ENCODE results near the gene KLHL42. TPM values are rescaled to one million over a fixed set of nuclear protein-coding genes. Genes with fewer than 3 reads are reported as not detected.

Gene KLHL42
- total RNA-seq, 1 donor from 2014 or later: 36.7 TPM

DNA sequence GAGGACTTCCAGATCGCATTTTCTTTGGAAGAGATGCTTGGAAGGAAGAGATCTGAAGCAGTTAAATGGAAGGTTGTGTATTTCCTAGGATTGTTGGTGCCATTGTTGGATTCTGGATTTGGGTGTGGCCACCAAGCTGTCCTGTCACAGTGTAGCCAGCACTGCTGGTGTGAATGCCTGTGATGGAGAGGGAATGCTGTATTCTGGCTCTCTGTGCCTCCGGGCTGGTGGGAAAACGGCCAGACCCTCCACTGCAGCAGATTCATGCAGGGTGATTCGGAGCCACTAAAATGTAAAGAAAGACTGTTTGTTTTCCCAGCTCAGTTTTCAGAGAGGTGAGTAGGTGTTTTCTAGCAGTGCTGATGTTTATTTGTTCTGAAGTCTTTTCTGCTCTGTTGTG is 30.7 kb downstream of the KLHL42 start:
- peak overlapping the region in 1 of 2 donors; percentile 16 for H3K4me3 ChIP-seq

GRCh38 chr12:27812502-27812901 is 32.5 kb downstream of the KLHL42 start:
- no peaks in the 10 kb centered on the region for H3K36me3 ChIP-seq
- H3K27ac ChIP-seq: no peak overlapping the region
- H3K4me1 ChIP-seq: peaks cover 4 to 21% of the 10 kb centered on the region in 2 donors
- H3K9me3 ChIP-seq: no peaks in the 10 kb centered on the region
- no peaks in the 10 kb centered on the region for H3K27me3 ChIP-seq
- intact Hi-C loops (cut with DNase I): no loop called here
- no peak overlapping the region for H3K4me3 ChIP-seq
- DNase-seq (ENCODE audit: low spot score in 2 of 2): no peak
- TF ChIP-seq, protein P1, sequence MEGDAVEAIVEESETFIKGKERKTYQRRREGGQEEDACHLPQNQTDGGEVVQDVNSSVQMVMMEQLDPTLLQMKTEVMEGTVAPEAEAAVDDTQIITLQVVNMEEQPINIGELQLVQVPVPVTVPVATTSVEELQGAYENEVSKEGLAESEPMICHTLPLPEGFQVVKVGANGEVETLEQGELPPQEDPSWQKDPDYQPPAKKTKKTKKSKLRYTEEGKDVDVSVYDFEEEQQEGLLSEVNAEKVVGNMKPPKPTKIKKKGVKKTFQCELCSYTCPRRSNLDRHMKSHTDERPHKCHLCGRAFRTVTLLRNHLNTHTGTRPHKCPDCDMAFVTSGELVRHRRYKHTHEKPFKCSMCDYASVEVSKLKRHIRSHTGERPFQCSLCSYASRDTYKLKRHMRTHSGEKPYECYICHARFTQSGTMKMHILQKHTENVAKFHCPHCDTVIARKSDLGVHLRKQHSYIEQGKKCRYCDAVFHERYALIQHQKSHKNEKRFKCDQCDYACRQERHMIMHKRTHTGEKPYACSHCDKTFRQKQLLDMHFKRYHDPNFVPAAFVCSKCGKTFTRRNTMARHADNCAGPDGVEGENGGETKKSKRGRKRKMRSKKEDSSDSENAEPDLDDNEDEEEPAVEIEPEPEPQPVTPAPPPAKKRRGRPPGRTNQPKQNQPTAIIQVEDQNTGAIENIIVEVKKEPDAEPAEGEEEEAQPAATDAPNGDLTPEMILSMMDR (IDR thresholded peaks at IDR 0.05): no peak

More for the DNA sequence above, 30.7 kb downstream of the KLHL42 start:
- Histone ChIP-seq H3K27ac (peak overlapping the region in 1 of 2 donors; percentile 33), H3K9me3 (no peaks in the 10 kb centered on the region), H3K27me3 (no peaks in the 10 kb centered on the region), H3K4me1 (peaks cover 4 to 31% of the 10 kb centered on the region in 2 donors), H3K36me3 (no peaks in the 10 kb centered on the region)
- DNase-seq (ENCODE audit: low spot score in 2 of 2): peak in 1 of 2 donors; percentile 34
- intact Hi-C loops (cut with DNase I): no loop called here
- TF ChIP-seq, protein P1 (IDR thresholded peaks at IDR 0.05): no peak

GRCh38 chr12:27814411-27814810 is 34.4 kb downstream of the KLHL42 start:
- Histone ChIP-seq H3K27me3 (no peaks in the 10 kb centered on the region), H3K36me3 (no peaks in the 10 kb centered on the region), H3K27ac (no peak overlapping the region), H3K4me3 (no peak overlapping the region), H3K9me3 (no peaks in the 10 kb centered on the region), H3K4me1 (peaks cover 4 to 14% of the 10 kb centered on the region in 2 donors)
- TF ChIP-seq, protein P1 (IDR thresholded peaks at IDR 0.05): no peak
- DNase-seq (ENCODE audit: low spot score in 2 of 2): peak in 1 of 2 donors; percentile 0
- intact Hi-C loops (cut with DNase I): no loop called here

- Histone ChIP-seq H3K27me3 (no peaks in the 10 kb centered on the region), H3K4me1 (peaks cover 4 to 8% of the 10 kb centered on the region in 2 donors), H3K4me3 (no peak overlapping the region), H3K9me3 (no peaks in the 10 kb centered on the region), H3K36me3 (no peaks in the 10 kb centered on the region), H3K27ac (peak overlapping the region in 1 of 2 donors; percentile 45)
- TF ChIP-seq, protein P1 (IDR thresholded peaks at IDR 0.05): no peak
- intact Hi-C loops (cut with DNase I): no loop called here
- peak in 1 of 2 donors; percentile 16 for DNase-seq (ENCODE audit: low spot score in 2 of 2)
Measured at GRCh38 chr12:27814851-27815591, 35.0 kb downstream of the KLHL42 start.

GRCh38 chr12:27817766-27818165 is 37.7 kb downstream of the KLHL42 start:
- intact Hi-C loops (cut with DNase I): no loop called here
- no peak overlapping the region for H3K27ac ChIP-seq
- TF ChIP-seq, protein P1 (IDR thresholded peaks at IDR 0.05): no peak
- peaks cover 0 to 12% of the 10 kb centered on the region in 2 donors for H3K4me1 ChIP-seq
- no peak overlapping the region for H3K4me3 ChIP-seq
- no peaks in the 10 kb centered on the region for H3K36me3 ChIP-seq
- H3K27me3 ChIP-seq: no peaks in the 10 kb centered on the region
- DNase-seq (ENCODE audit: low spot score in 2 of 2): no peak
- H3K9me3 ChIP-seq: no peaks in the 10 kb centered on the region

Measured in ascending aorta (tissue), 2 donors.